HepG2 (cell line): ENCODE results near the gene SSBP2. TPM values are rescaled to one million over a fixed set of nuclear protein-coding genes. Genes with fewer than 3 reads are reported as not detected.

Experiments
- ATAC-seq: fragments of 200-7000 bp; cut with Tn5 transposase; 3 replicates; pipeline ENCODE4 v1.9.1; 2020; ENCODE audit warnings: mild to moderate bottlenecking, moderate library complexity
- BruUV-seq: library from RNA; stranded (reverse); fragments of 400-500 nt; replicated peaks from 2 replicates; lab custom pipeline; 2021; lab: Mats Ljungman, UMichigan
- CTCF ChIA-PET: fragments of 300-600 bp; formaldehyde crosslinking; extraction: SDS; loops from one replicate; lab custom pipeline; 2021; ENCODE audit warnings: low total read pairs, inconsistent platforms, low intra/inter-chr PET ratio; lab: Yijun Ruan, JAX
- POLR2A ChIA-PET: fragments of 350-600 bp; sonication (Branson Sonifier 250); formaldehyde crosslinking; loops from one replicate; lab custom pipeline; 2020; ENCODE audit warnings: antibody characterized with exemption, inconsistent platforms; lab: Yijun Ruan, JAX
- DNase-seq: peaks from one replicate; pipeline ENCODE4 v3.0.0-alpha.2; 2015; ENCODE audit warnings: low spot score
- FAIRE-seq: peaks from 3 replicates; lab custom pipeline; 2011; peaks lifted over from hg19 to GRCh38; lab: Jason Lieb, UNC
- H2AFZ ChIP-seq: one replicate; pipeline ENCODE4 v1.6.1; 2011; ENCODE audit warnings: low read length, inconsistent platforms
- H3K27ac ChIP-seq: fragments of 300-600 bp; 3 replicates; pipeline ENCODE4 v1.8.0; 2011; ENCODE audit warnings: mixed run types, mild to moderate bottlenecking, mixed read lengths, low read length, inconsistent platforms; ENCODE audit not compliant: insufficient read depth; ENCODE audit errors: extremely low read length
- H3K27me3 ChIP-seq, 2 experiments: fragments of 200-600 bp in 1 of 2; 2 replicates in 1 of 2; 3 replicates in 1 of 2; pipeline versions ENCODE4 v1.6.0 to v1.8.0; 2011; ENCODE audit warnings: low read length in 2 of 2, mild to moderate bottlenecking in 2 of 2, moderate library complexity in 2 of 2, inconsistent platforms in 1 of 2; ENCODE audit not compliant: insufficient read depth in 2 of 2, control insufficient read depth in 1 of 2
- H3K36me3 ChIP-seq, 2 experiments: fragments of 200-600 bp in 1 of 2; replicated peaks in 1 of 2; 2 replicates in 1 of 2; 3 replicates in 1 of 2; pipeline versions ENCODE4 v1.5.1 to v1.8.0; 2011; ENCODE audit warnings: low read length in 2 of 2, inconsistent platforms in 1 of 2; ENCODE audit not compliant: insufficient read depth in 2 of 2, control insufficient read depth in 1 of 2
- H3K4me1 ChIP-seq: 2 replicates; pipeline ENCODE4 v1.5.1; 2012; ENCODE audit warnings: low read length, inconsistent platforms; ENCODE audit not compliant: insufficient read depth
- H3K4me2 ChIP-seq: 2 replicates; pipeline ENCODE4 v1.6.0; 2011; ENCODE audit warnings: low read depth, low read length, inconsistent platforms
- H3K4me3 ChIP-seq, 3 experiments: fragments of 200-600 bp in 1 of 3; sonication (generic), shearing (Covaris generic) in 1 of 3; replicated peaks in 1 of 3; 2 replicates each; pipeline ENCODE4 v1.5.1; 2011 to 2016; ENCODE audit warnings: low read length in 3 of 3, inconsistent platforms in 2 of 3, low read depth in 2 of 3, mild to moderate bottlenecking in 2 of 3, control low read depth in 1 of 3, mixed read lengths in 1 of 3; ENCODE audit not compliant: insufficient read depth in 1 of 3
- H3K79me2 ChIP-seq: one replicate; pipeline ENCODE4 v1.6.1; 2011; ENCODE audit warnings: low read length, inconsistent platforms; ENCODE audit not compliant: insufficient read depth
- H3K9ac ChIP-seq: 2 replicates; pipeline ENCODE4 v1.6.0; 2011; ENCODE audit warnings: mild to moderate bottlenecking, low read depth, low read length, inconsistent platforms; ENCODE audit not compliant: insufficient read depth
- H3K9me3 ChIP-seq: 2 replicates; pipeline ENCODE4 v1.5.1; 2012; ENCODE audit warnings: mild to moderate bottlenecking, low read length
- H4K20me1 ChIP-seq: 2 replicates; pipeline ENCODE4 v1.6.0; 2011; ENCODE audit warnings: inconsistent platforms, mild to moderate bottlenecking, low read length, moderate library complexity; ENCODE audit not compliant: insufficient read depth
- ATF3 ChIP-seq: sonication (generic); formaldehyde crosslinking; IDR thresholded peaks from 2 replicates; pipeline ENCODE4 v1.4.0; 2020; ENCODE audit warnings: missing genetic modification reagents
- BRD4 ChIP-seq: sonication (generic); formaldehyde crosslinking; IDR thresholded peaks from 2 replicates; pipeline ENCODE4 v1.4.0; 2020; ENCODE audit warnings: missing genetic modification reagents
- KMT2B ChIP-seq: IDR thresholded peaks from 2 replicates; pipeline ENCODE4 v1.6.1; 2016; ENCODE audit warnings: missing genetic modification reagents, missing compliant biosample characterization
- ZNF224 ChIP-seq: sonication (generic); formaldehyde crosslinking; IDR thresholded peaks from 2 replicates; pipeline ENCODE4 v1.5.0; 2020; ENCODE audit warnings: mild to moderate bottlenecking, missing genetic modification reagents
- WGBS: methylation state at CpG from one replicate; pipeline ENCODE4 v1.1.6; 2017; ENCODE audit warnings: low lambda C conversion rate; 5-methylcytosine and 5-hydroxymethylcytosine counted together
- in situ Hi-C: cut with HindIII; loops from 2 replicates; pipeline ENCODE4 v1.10.0; 2017; ENCODE audit warnings: low pct_unique_long_range_greater_than_20kb; ENCODE audit not compliant: extremely low pct_ligation_motif_present
- intact Hi-C: fragments of 100-400 bp; cut with micrococcal nuclease; formaldehyde crosslinking; loops from one replicate; pipeline ENCODE4 v1.10.0; 2022; ENCODE audit not compliant: unreplicated experiment
- polyA plus RNA-seq, 8 experiments: library from polyadenylated mRNA; depleted of rRNA in 3 of 8; stranded (reverse) in 7 of 8; unstranded in 1 of 8; fragments of >200 nt; fragmentation: Illumina TruSeq in 4 of 8; extraction: Trizol in 4 of 8; gene quantifications; 2 replicates each; pipeline versions ENCODE4 v1.2.1 to v1.2.3, GENCODE V29; 2011 to 2016; ENCODE audit warnings: low read depth in 4 of 8, missing spikeins in 1 of 8, mixed read lengths in 1 of 8; ENCODE audit not compliant: insufficient read depth in 1 of 8
- total RNA-seq, 5 experiments: library from RNA; depleted of rRNA; stranded (reverse); fragments of >200 nt; fragmentation: Illumina TruSeq; extraction: Trizol; gene quantifications; 2 replicates each; pipeline ENCODE4 v1.2.3, GENCODE V29; 2016; ENCODE audit warnings: low read depth in 1 of 5
- TF ChIP-seq, protein P1 (sequence below): sonication (generic); formaldehyde crosslinking; IDR thresholded peaks from one replicate; pipeline ENCODE4 v1.5.1; 2020; ENCODE audit warnings: mild to moderate bottlenecking, missing genetic modification reagents; ENCODE audit errors: not compliant biosample characterization
- TF ChIP-seq, protein P2 (sequence below): IDR thresholded peaks from 2 replicates; pipeline ENCODE4 v1.4.0; 2020; ENCODE audit warnings: mild to moderate bottlenecking, missing genetic modification reagents
- TF ChIP-seq, protein P3 (sequence below): sonication (generic); formaldehyde crosslinking; IDR thresholded peaks from 2 replicates; pipeline ENCODE4 v1.4.0; 2020; ENCODE audit warnings: mild to moderate bottlenecking, missing genetic modification reagents, borderline replicate concordance

The SSBP2 gene
- total and polyA plus RNA-seq, 2 of the 13 experiments (the other 11 are each of a cell fraction or from before 2014, with no cell fraction given), result 0.16 TPM; not detected in 1

GRCh38 chr5:81558188-81558587 lies 192.7 kb downstream of the SSBP2 start:
- no peaks in the 10 kb centered on the region for H3K9me3 ChIP-seq
- POLR2A ChIA-PET, result no interaction called here
- no peak for FAIRE-seq
- TF ChIP-seq, protein P1, sequence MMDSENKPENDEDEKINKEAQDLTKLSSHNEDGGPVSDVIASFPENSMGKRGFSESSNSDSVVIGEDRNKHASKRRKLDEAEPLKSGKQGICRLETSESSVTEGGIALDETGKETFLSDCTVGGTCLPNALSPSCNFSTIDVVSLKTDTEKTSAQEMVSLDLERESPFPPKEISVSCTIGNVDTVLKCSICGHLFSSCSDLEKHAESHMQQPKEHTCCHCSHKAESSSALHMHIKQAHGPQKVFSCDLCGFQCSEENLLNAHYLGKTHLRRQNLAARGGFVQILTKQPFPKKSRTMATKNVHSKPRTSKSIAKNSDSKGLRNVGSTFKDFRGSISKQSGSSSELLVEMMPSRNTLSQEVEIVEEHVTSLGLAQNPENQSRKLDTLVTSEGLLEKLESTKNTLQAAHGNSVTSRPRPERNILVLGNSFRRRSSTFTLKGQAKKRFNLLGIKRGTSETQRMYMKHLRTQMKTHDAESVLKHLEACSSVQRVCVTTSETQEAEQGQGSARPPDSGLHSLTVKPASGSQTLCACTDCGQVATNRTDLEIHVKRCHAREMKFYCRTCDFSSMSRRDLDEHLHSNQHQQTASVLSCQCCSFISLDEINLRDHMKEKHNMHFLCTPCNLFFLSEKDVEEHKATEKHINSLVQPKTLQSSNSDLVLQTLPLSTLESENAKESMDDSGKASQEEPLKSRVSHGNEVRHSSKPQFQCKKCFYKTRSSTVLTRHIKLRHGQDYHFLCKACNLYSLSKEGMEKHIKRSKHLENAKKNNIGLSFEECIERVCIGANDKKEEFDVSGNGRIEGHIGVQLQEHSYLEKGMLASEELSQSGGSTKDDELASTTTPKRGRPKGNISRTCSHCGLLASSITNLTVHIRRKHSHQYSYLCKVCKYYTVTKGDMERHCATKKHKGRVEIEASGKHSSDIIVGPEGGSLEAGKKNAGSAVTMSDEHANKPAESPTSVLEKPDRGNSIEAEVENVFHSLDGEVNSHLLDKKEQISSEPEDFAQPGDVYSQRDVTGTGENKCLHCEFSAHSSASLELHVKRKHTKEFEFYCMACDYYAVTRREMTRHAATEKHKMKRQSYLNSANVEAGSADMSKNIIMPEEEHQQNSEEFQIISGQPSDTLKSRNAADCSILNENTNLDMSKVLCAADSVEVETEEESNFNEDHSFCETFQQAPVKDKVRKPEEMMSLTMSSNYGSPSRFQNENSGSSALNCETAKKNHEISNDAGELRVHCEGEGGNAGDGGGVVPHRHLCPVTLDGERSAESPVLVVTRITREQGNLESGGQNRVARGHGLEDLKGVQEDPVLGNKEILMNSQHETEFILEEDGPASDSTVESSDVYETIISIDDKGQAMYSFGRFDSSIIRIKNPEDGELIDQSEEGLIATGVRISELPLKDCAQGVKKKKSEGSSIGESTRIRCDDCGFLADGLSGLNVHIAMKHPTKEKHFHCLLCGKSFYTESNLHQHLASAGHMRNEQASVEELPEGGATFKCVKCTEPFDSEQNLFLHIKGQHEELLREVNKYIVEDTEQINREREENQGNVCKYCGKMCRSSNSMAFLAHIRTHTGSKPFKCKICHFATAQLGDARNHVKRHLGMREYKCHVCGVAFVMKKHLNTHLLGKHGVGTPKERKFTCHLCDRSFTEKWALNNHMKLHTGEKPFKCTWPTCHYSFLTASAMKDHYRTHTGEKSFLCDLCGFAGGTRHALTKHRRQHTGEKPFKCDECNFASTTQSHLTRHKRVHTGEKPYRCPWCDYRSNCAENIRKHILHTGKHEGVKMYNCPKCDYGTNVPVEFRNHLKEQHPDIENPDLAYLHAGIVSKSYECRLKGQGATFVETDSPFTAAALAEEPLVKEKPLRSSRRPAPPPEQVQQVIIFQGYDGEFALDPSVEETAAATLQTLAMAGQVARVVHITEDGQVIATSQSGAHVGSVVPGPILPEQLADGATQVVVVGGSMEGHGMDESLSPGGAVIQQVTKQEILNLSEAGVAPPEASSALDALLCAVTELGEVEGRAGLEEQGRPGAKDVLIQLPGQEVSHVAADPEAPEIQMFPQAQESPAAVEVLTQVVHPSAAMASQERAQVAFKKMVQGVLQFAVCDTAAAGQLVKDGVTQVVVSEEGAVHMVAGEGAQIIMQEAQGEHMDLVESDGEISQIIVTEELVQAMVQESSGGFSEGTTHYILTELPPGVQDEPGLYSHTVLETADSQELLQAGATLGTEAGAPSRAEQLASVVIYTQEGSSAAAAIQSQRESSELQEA (CRISPR knock-in tag), result no peak
- TF ChIP-seq, protein P2, sequence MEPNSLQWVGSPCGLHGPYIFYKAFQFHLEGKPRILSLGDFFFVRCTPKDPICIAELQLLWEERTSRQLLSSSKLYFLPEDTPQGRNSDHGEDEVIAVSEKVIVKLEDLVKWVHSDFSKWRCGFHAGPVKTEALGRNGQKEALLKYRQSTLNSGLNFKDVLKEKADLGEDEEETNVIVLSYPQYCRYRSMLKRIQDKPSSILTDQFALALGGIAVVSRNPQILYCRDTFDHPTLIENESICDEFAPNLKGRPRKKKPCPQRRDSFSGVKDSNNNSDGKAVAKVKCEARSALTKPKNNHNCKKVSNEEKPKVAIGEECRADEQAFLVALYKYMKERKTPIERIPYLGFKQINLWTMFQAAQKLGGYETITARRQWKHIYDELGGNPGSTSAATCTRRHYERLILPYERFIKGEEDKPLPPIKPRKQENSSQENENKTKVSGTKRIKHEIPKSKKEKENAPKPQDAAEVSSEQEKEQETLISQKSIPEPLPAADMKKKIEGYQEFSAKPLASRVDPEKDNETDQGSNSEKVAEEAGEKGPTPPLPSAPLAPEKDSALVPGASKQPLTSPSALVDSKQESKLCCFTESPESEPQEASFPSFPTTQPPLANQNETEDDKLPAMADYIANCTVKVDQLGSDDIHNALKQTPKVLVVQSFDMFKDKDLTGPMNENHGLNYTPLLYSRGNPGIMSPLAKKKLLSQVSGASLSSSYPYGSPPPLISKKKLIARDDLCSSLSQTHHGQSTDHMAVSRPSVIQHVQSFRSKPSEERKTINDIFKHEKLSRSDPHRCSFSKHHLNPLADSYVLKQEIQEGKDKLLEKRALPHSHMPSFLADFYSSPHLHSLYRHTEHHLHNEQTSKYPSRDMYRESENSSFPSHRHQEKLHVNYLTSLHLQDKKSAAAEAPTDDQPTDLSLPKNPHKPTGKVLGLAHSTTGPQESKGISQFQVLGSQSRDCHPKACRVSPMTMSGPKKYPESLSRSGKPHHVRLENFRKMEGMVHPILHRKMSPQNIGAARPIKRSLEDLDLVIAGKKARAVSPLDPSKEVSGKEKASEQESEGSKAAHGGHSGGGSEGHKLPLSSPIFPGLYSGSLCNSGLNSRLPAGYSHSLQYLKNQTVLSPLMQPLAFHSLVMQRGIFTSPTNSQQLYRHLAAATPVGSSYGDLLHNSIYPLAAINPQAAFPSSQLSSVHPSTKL (CRISPR knock-in tag), result no peak
- no peak for TF ChIP-seq ZNF224 (CRISPR knock-in tag)
- TF ChIP-seq BRD4 (CRISPR knock-in tag), result no peak
- TF ChIP-seq KMT2B, result no peak
- TF ChIP-seq, protein P3, sequence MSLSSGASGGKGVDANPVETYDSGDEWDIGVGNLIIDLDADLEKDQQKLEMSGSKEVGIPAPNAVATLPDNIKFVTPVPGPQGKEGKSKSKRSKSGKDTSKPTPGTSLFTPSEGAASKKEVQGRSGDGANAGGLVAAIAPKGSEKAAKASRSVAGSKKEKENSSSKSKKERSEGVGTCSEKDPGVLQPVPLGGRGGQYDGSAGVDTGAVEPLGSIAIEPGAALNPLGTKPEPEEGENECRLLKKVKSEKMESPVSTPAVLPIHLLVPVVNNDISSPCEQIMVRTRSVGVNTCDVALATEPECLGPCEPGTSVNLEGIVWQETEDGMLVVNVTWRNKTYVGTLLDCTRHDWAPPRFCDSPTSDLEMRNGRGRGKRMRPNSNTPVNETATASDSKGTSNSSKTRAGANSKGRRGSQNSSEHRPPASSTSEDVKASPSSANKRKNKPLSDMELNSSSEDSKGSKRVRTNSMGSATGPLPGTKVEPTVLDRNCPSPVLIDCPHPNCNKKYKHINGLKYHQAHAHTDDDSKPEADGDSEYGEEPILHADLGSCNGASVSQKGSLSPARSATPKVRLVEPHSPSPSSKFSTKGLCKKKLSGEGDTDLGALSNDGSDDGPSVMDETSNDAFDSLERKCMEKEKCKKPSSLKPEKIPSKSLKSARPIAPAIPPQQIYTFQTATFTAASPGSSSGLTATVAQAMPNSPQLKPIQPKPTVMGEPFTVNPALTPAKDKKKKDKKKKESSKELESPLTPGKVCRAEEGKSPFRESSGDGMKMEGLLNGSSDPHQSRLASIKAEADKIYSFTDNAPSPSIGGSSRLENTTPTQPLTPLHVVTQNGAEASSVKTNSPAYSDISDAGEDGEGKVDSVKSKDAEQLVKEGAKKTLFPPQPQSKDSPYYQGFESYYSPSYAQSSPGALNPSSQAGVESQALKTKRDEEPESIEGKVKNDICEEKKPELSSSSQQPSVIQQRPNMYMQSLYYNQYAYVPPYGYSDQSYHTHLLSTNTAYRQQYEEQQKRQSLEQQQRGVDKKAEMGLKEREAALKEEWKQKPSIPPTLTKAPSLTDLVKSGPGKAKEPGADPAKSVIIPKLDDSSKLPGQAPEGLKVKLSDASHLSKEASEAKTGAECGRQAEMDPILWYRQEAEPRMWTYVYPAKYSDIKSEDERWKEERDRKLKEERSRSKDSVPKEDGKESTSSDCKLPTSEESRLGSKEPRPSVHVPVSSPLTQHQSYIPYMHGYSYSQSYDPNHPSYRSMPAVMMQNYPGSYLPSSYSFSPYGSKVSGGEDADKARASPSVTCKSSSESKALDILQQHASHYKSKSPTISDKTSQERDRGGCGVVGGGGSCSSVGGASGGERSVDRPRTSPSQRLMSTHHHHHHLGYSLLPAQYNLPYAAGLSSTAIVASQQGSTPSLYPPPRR, result no peak
- no peak for TF ChIP-seq ATF3 (CRISPR knock-in tag)

More at GRCh38 chr5:81558188-81558587, 192.7 kb downstream of the SSBP2 start:
- intact Hi-C loops, result no loop called here
- Histone ChIP-seq H3K36me3 (no peaks in the 10 kb centered on the region), H3K4me1 (no peaks in the 10 kb centered on the region), H3K79me2 (no peaks in the 10 kb centered on the region), H3K27ac (no peak overlapping the region), H3K27me3 (no peaks in the 10 kb centered on the region), H4K20me1 (no peaks in the 10 kb centered on the region), H3K4me2 (no peak overlapping the region), H3K9ac (no peak overlapping the region), H3K4me3 (no peak overlapping the region), H2AFZ (no peak overlapping the region)
- in situ Hi-C loops, result no loop called here
- BruUV-seq, result no TSS peak
- WGBS, result 0% methylated on average over 1 of the region's 1 CpG
- CTCF ChIA-PET, result no interaction called here
- no peak for ATAC-seq
- DNase-seq, result no peak
